HK-2 (cell line): ENCODE data around the gene GEMIN4.
A peak's percentile ranks its signal among the peaks of the same experiment; 100 is the strongest.

Experiments
- DNase-seq: peaks from one replicate; pipeline ENCODE4 v3.0.0-alpha.2; 2018; ENCODE audit not compliant: unreplicated experiment

Gene GEMIN4

DNA sequence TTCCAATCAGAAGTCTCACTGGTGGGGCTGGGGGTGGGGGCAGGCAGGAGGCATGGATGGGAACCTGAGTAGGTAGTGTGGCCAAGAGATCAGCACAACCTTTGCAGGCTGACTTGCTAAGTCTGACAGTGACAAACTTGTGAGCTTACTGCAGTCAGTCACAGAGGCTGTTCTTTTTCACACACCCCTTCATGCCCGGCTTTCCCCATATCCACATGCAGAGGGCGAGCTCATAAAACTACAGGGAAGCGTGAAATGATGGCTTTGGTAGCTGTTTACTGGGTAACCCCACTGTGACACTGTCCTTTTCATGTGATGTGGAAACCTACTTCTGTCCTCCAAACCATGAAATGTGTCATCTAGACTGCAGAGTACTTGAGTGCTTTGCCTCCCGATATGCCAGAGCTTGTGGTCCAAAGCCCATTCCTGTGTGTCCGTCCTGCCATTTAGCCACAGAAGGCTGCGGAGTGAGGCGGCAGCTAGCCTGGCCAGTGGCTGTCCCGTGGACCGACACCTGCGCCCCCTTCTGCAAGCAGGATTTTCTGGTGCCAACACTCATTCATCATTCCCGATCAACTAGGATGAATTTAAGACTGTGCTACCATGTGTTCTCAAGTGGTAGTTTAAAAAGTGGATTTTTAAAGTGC is 9.8 kb downstream of the GEMIN4 start:
- DNase-seq: no peak

DNA sequence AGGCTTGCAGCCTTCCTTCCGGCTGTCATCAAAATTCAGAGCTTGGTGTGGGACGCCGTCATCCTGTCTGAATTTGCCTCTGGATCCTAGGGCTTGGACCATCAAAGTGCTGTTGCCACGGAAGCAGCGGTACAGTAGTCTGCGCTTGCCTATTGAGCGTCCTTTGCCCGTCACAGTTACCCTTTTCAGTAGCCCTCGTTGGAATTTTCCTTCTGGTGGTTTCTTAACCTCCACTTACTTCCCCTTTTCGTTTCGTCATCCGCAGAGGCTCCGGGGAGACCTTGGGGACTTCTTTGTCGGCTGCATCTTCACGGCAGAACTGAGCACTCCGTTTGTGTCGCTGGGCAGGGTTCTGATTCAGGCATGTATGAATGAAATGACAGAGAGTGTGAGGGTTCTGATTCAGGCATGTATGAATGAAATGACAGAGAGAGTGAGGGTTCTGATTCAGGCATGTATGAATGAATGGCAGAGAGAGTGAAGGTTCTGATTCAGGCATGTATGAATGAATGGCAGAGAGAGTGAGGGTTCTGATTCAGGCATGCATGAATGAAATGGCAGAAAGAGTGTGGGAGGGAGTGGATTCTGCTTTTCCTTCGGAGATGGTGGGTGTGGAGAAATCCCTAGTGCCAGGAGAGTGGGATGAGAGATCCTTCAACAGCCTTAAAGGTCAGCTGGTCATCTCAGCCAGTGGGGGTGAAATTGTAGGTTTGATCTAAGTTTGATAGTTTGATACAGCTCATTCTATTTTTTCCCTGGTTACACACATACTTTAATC is 11.6 kb downstream of the GEMIN4 start:
- no peak for DNase-seq

DNA sequence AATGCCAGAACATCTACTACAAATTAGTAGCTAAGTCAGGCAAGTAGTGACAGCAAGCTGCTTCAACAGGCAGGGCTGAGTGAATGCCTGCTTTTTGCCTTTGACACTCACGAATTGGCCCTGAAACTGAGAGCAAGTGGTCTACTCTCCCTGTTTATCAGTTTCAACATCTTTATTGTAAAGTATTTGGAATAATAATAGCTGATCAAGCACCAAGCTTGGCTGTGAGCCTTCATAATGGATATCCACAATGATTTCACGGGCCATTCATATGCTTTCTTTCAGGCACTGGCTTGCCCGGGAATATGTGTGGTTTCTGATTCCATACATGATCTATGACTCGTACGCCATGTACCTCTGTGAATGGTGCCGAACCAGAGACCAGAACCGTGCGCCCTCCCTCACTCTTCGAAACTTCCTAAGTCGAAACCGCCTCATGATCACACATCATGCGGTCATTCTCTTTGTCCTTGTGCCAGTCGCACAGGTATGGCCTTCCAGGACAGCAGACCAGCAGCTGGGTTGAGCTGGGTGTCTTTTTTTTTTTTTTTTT is 14.4 kb downstream of the GEMIN4 start:
- DNase-seq: no peak

DNA sequence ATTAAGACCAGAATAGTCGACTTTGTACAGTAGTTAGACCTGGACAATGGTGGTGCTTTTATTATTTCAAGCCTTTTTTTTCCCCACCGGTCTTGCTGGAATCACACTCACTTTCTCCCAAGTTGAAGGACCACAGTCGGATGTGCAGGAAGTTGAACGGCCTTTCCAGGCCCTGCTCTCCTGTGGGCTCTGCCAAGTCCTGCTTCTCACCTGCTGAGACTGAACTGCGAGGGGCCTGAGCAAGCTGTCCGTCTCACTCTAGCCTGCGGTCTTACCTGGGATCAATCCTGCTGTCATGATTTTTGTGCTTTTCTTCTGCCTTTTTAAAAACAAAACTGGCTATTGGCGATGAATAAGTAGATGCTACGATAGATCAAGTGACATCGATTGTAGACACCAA is 18.3 kb downstream of the GEMIN4 start:
- DNase-seq: no peak

DNA sequence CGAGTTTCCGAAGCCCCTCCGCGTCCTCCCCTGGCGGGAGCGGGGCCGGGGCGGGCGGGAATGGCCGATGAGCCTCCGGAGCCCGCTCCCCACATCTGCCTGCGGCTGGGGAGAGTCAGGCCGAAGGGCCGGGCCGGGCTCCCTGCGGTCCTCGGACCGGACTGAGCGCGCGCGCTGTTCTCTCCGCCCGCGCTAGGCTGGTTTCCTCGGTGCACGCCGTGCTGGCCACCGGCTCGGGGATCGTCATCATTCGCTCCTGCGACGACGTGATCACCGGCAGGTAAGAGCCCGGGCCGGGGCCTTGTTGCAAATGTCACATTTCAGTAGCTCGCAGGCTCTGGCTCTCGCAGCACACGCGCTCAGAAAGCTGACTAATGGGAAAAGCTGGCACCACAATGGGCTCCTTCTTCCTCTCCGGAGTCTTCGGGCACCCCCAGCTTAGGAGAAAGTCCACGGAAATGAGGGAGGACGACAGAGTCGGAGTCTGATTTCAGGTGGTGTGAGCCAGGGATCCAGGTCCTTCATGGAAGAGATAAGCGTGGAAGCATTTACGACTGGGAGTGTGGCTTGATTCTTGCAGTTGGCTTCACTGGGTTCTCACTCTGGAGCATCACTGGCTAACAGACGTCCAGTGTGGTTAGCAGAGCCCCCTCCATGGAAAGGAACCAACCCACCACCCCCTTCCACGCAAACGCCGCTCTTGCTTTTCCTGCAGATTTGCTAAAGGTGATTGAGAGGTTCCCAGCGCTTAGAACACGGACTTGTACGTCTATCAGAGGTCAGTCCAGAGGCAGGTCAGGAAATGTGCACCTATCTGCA is 19.0 kb downstream of the GEMIN4 start:
- peak; percentile 77 for DNase-seq

DNA sequence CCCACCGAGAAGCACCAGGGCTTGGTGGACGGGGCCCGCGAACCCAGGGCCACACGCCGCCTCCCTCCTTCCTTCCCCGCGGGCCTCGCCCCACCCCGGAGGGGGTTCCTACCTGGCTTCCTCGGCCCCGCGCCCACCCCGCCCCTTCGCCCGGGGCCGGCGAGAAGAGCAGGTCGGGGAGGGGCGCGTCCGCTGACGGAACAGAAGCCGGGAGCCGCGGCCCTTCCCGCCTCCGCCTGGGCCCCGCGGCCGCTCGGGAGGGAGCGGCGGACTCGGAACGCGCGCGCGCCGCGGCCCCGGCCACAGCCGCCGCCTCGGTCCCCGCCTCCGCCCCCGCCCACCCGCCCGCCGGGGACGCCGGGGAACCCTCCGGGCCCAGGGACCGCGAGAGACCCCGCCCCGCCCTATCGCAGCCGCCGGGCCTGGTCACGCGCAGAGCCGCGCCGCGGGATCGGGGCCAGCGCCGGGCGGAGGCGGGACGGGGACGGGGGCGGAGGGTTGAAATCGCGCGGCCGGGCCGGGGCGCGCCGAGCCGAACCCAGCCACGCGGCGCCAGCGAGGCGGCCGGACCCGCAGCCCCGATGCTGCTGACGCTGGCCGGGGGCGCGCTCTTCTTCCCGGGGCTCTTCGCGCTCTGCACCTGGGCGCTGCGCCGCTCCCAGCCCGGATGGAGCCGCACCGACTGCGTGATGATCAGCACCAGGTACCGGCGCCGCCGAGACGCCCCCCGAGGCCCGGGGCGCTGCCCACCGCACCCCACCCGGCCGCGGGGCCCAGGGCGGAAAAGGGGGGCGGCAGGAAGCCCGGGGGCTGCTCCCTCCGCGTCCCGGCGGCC is 19.8 kb downstream of the GEMIN4 start, which contains the start of gene TLCD3A:
TLCD3A (plus strand) TSS at position 530 of the 835 bp plus-strand sequence; CDS start at position 582, 52 bp downstream.
- DNase-seq: peak; percentile 71

DNA sequence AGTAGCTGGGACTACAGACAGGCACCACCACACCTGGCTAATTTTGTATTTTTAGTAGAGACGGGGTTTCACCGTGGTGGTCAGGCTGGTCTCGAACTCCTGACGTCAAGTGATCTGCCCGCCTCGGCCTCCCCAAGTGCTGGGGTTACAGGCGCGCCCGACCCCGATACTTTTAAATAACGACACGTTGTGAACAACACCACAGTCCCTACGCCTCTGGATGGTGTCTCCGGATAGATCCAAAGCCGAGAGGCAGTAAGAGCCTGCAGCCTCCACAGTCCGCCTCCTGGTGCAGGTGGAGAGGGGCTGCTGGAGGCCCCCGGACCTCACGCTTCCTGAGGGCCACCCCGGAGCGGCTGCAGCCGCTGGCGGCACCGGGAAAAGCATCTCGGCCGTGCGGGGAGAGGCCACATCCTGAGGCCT is 20.4 kb downstream of the GEMIN4 start:
- DNase-seq: no peak

DNA sequence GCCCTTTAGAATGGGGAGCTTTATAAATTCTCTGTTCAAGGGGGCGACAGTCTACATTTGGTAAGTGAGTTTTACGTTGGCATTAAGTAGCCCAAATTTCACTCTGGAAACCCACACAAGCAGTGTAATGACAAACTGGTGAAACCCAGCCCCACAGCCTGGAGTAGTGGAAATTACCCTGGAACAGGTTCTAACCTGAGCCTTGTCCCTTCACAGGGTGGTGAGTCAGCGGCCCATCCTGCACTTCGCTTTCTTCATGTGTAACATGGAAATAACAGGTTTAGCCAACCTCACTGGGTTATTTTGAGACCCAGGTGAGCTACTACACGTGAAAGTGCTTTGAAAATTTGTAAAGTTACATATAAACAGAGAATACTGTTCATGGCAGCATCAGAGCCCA is 23.2 kb downstream of the GEMIN4 start:
- DNase-seq: no peak

DNA sequence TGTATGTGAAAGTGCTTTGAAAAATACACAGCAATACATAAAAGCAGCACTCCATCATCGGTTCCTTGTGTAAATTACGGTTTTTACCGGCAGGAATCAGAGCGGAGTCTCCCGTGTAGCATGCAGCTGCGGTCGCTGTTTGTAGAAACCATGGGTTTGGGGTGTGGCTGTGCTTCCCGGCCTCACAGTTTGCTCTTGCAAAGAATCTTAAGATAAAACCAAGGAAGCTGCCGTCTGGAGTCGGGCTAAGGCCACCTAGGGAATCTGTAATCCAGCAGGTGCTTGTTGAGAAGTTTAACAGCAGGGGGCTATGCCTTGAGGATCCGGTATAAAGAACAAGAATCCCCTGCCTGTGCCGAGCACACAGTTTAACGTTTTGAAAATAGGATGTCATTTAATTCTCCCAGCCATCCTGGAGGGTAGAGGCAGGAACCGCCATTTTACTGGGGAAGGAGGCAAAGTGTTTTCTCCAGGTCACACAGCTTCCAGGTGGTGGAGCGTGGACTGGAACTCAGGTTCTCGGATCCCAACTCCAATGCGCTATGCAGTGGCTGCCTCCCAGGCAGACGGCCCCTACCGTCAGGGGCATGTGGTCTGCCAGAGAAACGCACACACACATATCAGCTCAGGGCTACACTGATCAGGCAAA is 25.7 kb downstream of the GEMIN4 start:
- no peak for DNase-seq

DNA sequence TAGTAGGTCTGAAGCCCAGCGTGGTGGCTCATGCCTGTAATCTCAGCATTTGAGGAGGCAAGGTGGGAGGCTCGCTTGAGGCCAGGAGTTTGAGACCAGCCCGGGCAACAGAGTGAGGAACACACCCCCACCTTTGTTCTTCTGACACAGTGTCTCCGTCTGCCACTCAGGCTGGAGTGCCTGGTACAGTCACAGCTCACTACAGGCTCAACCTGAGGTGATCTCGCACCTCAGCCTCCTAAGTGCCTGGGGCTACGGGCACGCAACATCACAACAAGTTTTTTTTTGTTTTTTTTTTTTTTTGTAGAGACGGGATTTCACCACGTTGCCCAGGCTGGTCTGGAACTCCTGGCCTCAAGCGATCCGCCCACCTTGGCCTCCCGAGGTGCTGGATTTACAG is 26.3 kb downstream of the GEMIN4 start:
- no peak for DNase-seq

DNA sequence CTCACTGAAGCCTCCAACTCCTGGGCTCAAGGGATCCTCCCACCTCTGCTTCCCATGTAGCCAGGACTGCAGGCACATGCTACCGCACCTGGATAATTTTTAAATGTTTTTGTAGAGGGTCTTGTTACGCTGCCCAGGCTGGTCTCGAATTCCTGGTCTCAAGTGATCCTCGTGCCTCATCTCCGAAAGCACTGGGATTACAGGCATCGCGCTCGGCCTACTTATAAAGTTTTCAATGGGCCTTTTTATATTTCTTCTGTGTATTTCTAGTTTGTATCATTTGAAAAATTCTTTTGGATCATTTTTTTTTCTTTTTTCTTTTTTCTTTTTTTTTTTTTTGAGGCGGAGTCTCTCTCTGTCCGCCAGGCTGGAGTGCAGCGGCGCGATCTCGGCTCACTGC is 27.0 kb downstream of the GEMIN4 start:
- no peak for DNase-seq

DNA sequence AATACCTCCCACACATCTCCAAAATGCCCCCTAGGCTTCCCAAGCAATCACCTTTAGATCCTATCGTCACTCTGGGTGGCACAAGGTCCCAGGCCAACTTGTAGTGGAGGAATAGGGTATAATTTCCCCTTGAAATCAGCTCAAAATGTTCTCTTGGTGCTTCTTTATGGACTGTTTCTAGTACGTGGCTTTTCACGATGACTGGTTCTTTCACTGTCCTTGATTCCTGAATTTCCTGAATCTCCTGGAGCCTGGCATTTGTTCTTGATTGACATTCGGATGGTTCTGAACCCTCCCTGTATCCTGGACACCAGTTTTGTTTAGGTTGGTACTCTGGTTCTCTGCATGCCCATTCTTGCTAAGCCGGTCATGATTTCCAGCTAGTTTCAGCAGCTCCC is 30.5 kb downstream of the GEMIN4 start:
- DNase-seq: no peak

DNA sequence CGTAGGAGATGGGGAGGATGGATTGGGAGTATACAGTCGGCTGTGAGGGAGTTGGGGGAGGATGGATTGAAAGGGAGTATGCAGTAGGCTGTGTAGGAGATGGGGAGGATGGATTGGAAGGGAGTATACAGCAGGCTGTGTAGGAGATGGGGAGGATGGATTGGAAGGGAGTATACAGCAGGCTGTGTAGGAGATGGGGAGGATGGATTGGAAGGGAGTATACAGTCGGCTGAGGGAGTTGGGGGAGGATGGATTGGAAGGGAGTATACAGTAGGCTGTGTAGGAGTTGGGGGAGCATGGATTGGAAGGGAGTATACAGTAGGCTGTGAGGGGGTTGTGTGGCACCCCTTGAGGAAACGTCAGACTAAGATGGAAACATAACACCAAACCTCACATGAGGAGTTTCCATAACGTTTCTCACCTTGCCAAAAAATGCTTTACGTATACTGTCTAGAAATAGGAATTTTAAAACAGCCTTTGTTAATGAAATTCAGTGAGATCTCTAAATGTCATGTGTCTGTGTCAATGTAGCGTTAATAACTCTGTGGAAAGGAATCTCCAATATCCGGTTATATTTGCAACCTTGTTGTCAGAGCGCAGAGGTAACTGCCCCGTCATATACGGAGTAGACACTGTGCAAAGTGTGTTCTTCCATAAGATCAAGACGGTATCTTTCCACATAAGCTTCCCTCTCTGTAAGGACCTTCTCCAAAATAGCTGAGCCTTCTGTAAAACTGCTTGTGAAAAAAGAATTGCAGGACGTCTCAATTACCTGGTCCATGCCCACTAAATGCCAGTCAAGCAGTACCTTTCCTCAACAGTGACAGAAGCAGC is 31.1 kb downstream of the GEMIN4 start:
- no peak for DNase-seq

DNA sequence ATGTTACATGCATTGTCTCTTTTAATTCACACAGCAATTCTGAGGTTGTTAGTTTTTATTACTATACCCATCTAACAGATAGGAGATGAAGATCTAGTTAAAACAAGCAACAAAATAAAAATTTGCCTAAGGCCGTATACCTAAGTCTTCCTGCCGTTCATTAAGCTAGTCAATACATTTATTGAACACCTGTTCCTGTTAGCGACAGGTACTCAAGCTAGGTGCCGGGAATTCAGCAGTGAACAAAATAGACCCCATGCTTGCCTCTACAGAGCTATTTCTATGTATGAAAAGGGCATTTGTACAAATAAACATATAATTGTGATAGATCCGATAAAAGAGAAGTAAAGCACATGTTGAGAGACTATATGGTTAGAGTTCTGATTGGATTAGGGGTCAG is 34.0 kb downstream of the GEMIN4 start:
- DNase-seq: no peak

DNA sequence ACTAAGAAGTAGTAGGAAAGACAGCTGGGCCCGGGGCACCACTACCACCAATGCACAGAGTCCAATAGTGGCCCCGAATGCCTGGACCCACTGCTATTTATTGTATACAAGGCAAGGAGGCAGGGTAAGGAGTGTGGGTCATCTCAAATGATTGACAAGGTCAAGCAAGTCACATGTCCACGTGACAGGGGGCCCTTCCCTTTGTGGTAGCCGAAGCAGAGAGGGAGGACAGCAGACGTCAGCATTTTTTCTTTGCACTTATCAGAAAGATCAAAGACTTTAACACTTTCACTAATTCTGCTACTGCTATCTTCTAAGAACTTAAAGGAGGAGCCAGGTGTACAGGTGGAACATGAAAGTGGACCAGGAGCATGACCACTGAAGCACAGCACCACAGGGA is 43.9 kb downstream of the GEMIN4 start:
- no peak for DNase-seq

DNA sequence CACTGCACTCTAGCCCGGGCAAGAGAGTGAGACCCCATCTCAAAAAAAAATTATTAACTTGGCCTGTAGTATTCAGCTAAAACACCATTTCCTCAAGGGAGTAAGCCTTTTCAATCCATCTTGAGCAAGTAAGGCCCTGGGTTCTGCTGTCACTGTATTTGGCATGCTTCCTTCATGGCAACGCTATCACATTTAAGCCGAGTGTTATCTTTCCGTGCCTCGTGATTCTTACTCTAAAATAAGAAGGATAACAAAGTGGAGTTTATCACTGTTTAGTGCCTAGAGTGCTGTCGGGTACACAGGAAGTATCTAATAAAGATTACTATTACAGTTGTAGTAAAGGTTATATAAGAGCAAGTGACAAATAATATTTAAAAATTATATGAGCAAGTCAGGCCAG is 46.2 kb downstream of the GEMIN4 start:
- DNase-seq: no peak

DNA sequence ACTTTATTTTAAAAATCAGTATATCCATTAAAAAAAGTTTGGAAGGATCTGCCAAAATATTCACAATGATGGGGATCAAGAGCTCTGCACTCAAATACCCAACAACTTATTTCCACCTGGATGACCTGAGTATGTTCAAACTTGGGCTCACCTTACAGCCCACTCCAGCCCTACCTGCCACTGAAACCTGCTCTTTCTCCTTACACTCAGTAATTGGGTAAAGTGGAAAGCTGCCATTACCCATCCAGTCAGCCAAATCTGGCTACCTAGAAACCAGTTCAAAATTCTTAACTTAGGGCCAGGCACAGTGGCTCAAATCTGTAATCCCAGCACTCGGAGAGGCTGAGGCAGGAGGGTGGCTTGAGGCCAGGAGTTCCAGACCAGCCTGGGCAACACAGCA is 47.1 kb downstream of the GEMIN4 start:
- DNase-seq: no peak

DNA sequence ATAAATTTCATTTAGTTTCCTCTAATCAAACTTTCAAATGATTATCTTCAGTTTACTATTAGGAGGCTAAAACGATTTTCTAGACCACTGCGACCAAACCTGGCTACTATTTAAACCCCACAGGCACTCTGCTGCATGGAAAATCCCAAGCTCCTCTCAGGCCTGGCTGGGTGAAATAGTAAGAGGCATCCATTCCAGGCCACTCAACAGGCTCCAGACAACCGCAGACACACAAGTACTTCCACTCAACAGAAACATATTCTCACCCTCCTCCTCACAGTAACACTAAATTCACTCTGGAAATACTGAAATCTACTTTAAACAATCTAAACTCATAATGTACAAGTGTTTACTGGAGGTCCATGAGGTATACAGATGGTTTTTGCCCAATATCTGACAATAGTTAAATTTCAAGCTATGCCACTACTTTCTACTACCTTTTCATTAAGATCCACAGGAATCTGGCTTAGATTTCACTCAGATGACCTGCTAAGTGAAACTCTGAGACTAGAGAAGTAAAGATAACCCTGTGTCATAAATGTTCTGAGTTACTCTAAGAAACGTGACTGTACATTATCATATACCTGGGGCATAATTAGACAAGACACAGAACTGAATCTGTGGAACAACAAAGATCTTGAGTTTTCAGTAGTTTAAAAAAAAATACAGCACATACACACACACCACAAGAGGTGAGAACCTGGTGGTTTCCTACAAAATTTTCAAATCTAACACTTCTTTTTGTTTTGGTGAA is 47.8 kb downstream of the GEMIN4 start:
- DNase-seq: peak; percentile 31
